ENCODE results near the gene SSTR3.
"Not testable (repeated sequence)": the region's sequence is repeated elsewhere in the genome, so short reads cannot be mapped to it uniquely, and the experiment has no call there.

Gene SSTR3

DNA sequence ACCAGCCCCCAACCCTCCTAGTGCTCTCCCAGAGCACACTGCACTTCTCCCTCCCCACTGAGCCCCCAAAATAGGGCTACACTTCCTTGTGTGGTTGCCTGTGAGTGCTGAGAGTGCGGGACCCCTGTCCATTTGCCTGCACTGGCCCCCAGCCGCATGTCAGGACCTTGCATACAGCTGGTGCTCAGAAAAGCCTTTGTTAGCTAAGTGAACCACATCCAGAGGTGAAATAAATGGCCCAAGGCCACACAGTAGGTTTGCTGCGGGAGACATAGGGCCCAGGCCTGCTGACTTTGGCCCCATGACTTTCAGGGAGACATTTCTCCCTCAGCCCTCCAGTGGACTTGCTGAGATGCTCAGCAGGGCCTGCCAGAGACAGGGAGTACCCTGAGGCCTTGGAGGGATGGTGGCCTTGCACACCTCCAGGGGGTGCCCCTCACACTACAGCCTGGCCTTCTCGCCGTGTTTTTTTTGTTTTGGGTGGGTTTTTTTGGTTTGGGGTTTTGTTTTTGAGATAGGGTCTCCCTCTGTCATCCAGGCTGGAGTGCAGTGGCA is 10.2 kb downstream of the SSTR3 start:
- H3K36me3 ChIP-seq (replicated peaks; ENCODE audit: insufficient read depth, low read length), result no peaks in the 10 kb centered on the region
- DNase-seq, result no peak
- peaks cover 13% of the 10 kb centered on the region for H3K4me1 ChIP-seq (ENCODE audit: low read length)
- no peaks in the 10 kb centered on the region for H4K20me1 ChIP-seq (ENCODE audit: insufficient read depth, low read length)
- peaks cover 4% of the 10 kb centered on the region; the same call in 1 of the 2 replicates for H3F3A ChIP-seq (ENCODE audit: insufficient read depth, low read length)
- H2AFZ ChIP-seq (ENCODE audit: low read length), result no peak overlapping the region
- no peaks in the 10 kb centered on the region for H3K27me3 ChIP-seq (replicated peaks; ENCODE audit: insufficient read depth, low read length)
- H3K9me3 ChIP-seq (replicated peaks; ENCODE audit: insufficient read depth, low read length), result no peaks in the 10 kb centered on the region
- H3K79me2 ChIP-seq (ENCODE audit: low read length), result peaks cover 7% of the 10 kb centered on the region
- no peak overlapping the region for H3K4me3 ChIP-seq (ENCODE audit: low read length)
- H3K9me2 ChIP-seq (replicated peaks; ENCODE audit: insufficient read depth, low read length), result no peaks in the 10 kb centered on the region
- TF ChIP-seq EZH2 (optimal IDR thresholded peaks at IDR 0.05; ENCODE audit: low read depth, low read length) (no peak), EZH2phosphoT487 (IDR thresholded peaks at IDR 0.05; ENCODE audit: low read length) (no peak)
- TF ChIP-seq, protein P1, sequence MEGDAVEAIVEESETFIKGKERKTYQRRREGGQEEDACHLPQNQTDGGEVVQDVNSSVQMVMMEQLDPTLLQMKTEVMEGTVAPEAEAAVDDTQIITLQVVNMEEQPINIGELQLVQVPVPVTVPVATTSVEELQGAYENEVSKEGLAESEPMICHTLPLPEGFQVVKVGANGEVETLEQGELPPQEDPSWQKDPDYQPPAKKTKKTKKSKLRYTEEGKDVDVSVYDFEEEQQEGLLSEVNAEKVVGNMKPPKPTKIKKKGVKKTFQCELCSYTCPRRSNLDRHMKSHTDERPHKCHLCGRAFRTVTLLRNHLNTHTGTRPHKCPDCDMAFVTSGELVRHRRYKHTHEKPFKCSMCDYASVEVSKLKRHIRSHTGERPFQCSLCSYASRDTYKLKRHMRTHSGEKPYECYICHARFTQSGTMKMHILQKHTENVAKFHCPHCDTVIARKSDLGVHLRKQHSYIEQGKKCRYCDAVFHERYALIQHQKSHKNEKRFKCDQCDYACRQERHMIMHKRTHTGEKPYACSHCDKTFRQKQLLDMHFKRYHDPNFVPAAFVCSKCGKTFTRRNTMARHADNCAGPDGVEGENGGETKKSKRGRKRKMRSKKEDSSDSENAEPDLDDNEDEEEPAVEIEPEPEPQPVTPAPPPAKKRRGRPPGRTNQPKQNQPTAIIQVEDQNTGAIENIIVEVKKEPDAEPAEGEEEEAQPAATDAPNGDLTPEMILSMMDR (IDR thresholded peaks at IDR 0.05; ENCODE audit: low read length), result no peak
- no peak overlapping the region for H3K27ac ChIP-seq (ENCODE audit: low read length)
- H3K9ac ChIP-seq (ENCODE audit: low read length), result no peak overlapping the region
- no peak overlapping the region for H3K4me2 ChIP-seq (ENCODE audit: low read depth, low read length)

DNA sequence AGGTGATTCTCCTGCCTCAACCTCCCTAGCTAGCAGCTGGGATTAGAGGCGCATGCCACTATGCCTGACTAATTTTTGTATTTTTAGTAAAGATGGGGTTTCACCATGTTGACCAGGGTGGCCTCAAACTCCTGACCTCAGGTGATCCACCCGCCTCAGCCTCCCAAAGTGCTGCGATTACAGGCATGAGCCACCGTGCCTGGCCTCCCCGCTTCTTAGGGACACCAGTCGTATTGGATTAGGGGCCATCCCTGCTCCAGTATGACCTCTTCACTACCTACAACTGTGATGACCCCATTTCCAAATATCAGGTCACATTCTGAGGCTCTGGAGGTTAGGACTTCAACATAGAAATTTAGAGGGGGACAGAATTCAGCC is 10.8 kb downstream of the SSTR3 start:
- H3K4me3 ChIP-seq (ENCODE audit: low read length); DNase-seq; H3K27ac ChIP-seq (ENCODE audit: low read length); H3K36me3 ChIP-seq (replicated peaks; ENCODE audit: insufficient read depth, low read length); H3K9me3 ChIP-seq (replicated peaks; ENCODE audit: insufficient read depth, low read length); H3K9ac ChIP-seq (ENCODE audit: low read length); H2AFZ ChIP-seq (ENCODE audit: low read length); H3K79me2 ChIP-seq (ENCODE audit: low read length); H3K4me2 ChIP-seq (ENCODE audit: low read depth, low read length); H3K27me3 ChIP-seq (replicated peaks; ENCODE audit: insufficient read depth, low read length); H3F3A ChIP-seq (ENCODE audit: insufficient read depth, low read length); H3K9me2 ChIP-seq (replicated peaks; ENCODE audit: insufficient read depth, low read length); H4K20me1 ChIP-seq (ENCODE audit: insufficient read depth, low read length): not testable (repeated sequence)
- peaks cover 13% of the 10 kb centered on the region for H3K4me1 ChIP-seq (ENCODE audit: low read length)

DNA sequence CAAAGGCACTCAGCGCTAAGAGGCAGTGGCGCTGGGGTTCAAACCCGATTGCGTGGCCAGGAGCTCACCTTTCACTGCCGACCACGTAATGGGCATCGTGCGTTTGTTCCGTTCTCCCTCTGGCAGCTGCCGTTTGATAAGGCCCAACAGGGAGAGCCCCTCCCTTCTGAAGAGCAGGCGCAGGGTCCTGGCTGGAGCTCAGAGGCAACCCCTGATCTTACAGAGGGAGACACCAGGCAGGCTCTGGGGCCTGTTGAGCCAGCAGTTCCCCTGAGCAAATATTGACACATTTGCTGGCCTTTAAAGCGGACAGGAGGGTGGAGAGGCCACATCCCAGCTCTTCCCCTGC is 12.5 kb downstream of the SSTR3 start:
- Histone ChIP-seq H4K20me1 (ENCODE audit: insufficient read depth, low read length) (no peaks in the 10 kb centered on the region), H3K27me3 (replicated peaks; ENCODE audit: insufficient read depth, low read length) (no peaks in the 10 kb centered on the region), H2AFZ (ENCODE audit: low read length) (peak overlapping the region; percentile 83), H3K4me2 (ENCODE audit: low read depth, low read length) (peak overlapping the region; percentile 90; the same call in 1 of the 2 replicates), H3K36me3 (replicated peaks; ENCODE audit: insufficient read depth, low read length) (no peaks in the 10 kb centered on the region), H3K27ac (ENCODE audit: low read length) (no peak overlapping the region), H3K4me1 (ENCODE audit: low read length) (peaks cover 16% of the 10 kb centered on the region), H3K9ac (ENCODE audit: low read length) (no peak overlapping the region), H3K4me3 (ENCODE audit: low read length) (no peak overlapping the region; the same call in 1 of the 2 replicates), H3K79me2 (ENCODE audit: low read length) (peaks cover 7% of the 10 kb centered on the region), H3F3A (ENCODE audit: insufficient read depth, low read length) (peaks cover 9% of the 10 kb centered on the region; the same call in 1 of the 2 replicates), H3K9me3 (replicated peaks; ENCODE audit: insufficient read depth, low read length) (no peaks in the 10 kb centered on the region), H3K9me2 (replicated peaks; ENCODE audit: insufficient read depth, low read length) (no peaks in the 10 kb centered on the region)
- no peak for DNase-seq
- TF ChIP-seq EZH2phosphoT487 (IDR thresholded peaks at IDR 0.05; ENCODE audit: low read length) (no peak), EZH2 (optimal IDR thresholded peaks at IDR 0.05; ENCODE audit: low read depth, low read length) (no peak)
- TF ChIP-seq, protein P1 (IDR thresholded peaks at IDR 0.05; ENCODE audit: low read length), result no peak

DNA sequence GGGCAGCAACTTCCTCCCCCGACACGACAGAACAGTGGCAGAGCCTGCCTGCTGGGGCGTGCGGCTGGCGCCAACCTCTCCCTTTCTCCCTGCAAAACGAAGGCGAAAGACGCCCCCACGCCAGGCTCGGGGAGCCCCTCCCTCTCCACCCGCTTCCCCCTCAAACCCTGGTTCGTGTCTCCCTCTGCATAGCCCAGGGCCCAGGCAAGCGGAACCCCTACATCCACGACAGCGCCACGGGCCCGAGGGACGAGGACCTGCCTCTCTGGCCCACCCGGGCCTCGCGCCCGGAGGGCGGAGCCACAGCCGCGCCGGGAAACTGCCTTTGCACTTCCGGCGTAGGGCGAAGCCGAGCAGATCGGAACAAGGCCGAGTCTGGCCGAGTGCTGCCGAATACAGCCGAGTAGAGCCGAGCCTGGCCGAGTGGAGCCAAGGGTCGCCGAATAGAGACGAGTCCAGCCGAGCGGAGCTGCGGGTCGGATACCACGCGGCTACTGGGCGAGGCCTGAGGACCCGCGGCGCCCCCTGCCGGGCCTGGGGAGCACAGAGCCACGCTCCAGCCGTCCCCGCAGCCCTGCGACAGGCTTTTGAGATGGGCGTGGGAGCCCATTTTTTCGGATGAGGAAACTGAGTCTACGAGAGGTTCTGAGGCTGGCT is 13.0 kb downstream of the SSTR3 start:
- H3K36me3 ChIP-seq (replicated peaks; ENCODE audit: insufficient read depth, low read length), result no peaks in the 10 kb centered on the region
- no peaks in the 10 kb centered on the region for H4K20me1 ChIP-seq (ENCODE audit: insufficient read depth, low read length)
- H3K79me2 ChIP-seq (ENCODE audit: low read length), result peaks cover 7% of the 10 kb centered on the region
- no peaks in the 10 kb centered on the region for H3K27me3 ChIP-seq (replicated peaks; ENCODE audit: insufficient read depth, low read length)
- no peaks in the 10 kb centered on the region for H3K9me2 ChIP-seq (replicated peaks; ENCODE audit: insufficient read depth, low read length)
- peak overlapping the region; percentile 83 for H2AFZ ChIP-seq (ENCODE audit: low read length)
- no peaks in the 10 kb centered on the region for H3K9me3 ChIP-seq (replicated peaks; ENCODE audit: insufficient read depth, low read length)
- H3K4me2 ChIP-seq (ENCODE audit: low read depth, low read length), result peak overlapping the region; percentile 90
- H3K9ac ChIP-seq (ENCODE audit: low read length), result peak overlapping the region; percentile 83
- H3K4me1 ChIP-seq (ENCODE audit: low read length), result peaks cover 21% of the 10 kb centered on the region
- DNase-seq, result peak; percentile 99
- no peak for TF ChIP-seq EZH2 (optimal IDR thresholded peaks at IDR 0.05; ENCODE audit: low read depth, low read length)
- TF ChIP-seq, protein P1 (IDR thresholded peaks at IDR 0.05; ENCODE audit: low read length), result peak; percentile 89
- H3F3A ChIP-seq (ENCODE audit: insufficient read depth, low read length), result peaks cover 14% of the 10 kb centered on the region
- H3K27ac ChIP-seq (ENCODE audit: low read length), result peak overlapping the region; percentile 72; the same call in 1 of the 2 replicates
- H3K4me3 ChIP-seq (ENCODE audit: low read length), result peak overlapping the region; percentile 82

Data from MM.1S (cell line).